ENCODE data around the gene ASXL2.

DNA sequence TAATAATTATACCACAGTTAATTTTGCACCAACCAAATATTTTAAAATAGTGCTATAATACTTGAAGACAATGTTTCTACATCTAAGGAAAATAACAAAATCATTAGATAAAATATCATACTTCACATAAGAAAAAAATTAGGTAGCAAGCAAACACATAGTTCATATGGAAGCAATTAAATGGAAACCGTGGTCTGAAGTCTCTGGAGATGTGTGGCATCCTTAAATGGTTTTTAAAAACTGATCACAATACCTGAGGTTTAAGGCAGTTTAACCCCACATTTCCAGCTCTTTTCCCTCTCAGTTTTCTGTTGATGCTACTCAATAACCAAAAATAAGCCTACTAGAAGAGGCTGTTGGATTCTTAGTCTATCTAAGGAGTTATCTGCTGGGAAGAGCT is 71.3 kb downstream of the ASXL2 start:
- no peak for TF ChIP-seq CTCF (IDR thresholded peaks at IDR 0.05; ENCODE audit: insufficient read depth, low read length, poor library complexity, severe bottlenecking)
- TF ChIP-seq EZH2phosphoT487 (conservative IDR thresholded peaks at IDR 0.05; ENCODE audit: low read length), result no peak
